Measurements from ENCODE around the gene NENF.

Gene NENF

DNA sequence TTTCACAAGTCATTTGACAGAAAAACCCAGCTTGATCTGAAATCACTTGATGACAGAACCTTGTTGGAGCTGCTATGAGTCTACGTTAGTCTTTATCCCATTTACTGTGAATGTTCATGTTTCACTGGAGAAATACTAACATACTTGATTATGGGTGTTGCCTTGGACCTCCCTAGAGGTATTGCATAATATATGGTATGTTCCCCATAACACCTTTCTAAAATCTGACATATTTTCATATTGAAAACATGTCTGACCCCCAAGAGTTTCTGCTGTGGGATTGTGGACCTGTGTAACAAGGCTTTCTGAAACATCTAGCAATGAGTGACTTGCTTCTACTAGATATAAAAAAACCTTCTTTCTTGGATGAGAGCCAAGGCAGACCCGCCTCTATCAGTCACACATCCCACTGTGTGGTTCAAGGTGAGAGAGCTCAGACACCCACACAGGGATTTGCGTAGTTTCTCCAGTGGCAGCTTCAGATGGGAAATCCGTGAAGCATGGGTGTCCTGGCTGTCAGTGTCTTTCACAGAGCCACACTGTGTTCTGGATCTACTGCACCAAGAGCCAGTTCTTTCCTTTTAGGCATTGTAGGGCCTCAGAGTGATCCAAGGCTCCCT lies 4.6 kb downstream of the NENF start:
- Histone ChIP-seq H3K9me2 (replicated peaks; ENCODE audit: low read depth, low read length) (no peaks in the 10 kb centered on the region), H2AFZ (ENCODE audit: low read length) (no peak overlapping the region), H3K9ac (ENCODE audit: low read depth, low read length, poor library complexity, severe bottlenecking) (no peak overlapping the region), H3K4me2 (ENCODE audit: low read depth, low read length, poor library complexity, severe bottlenecking) (no peak overlapping the region), H3F3A (ENCODE audit: low read depth) (no peaks in the 10 kb centered on the region), H3K27me3 (ENCODE audit: insufficient read depth, low read length, poor library complexity, severe bottlenecking) (no peaks in the 10 kb centered on the region), H3K79me2 (ENCODE audit: insufficient read depth, low read length) (no peaks in the 10 kb centered on the region), H3K4me3 (ENCODE audit: low read length, poor library complexity, severe bottlenecking) (no peak overlapping the region), H3K36me3 (ENCODE audit: insufficient read depth, low read length) (no peaks in the 10 kb centered on the region), H3K4me1 (ENCODE audit: insufficient read depth, low read length, poor library complexity, severe bottlenecking) (peaks cover 16% of the 10 kb centered on the region), H3K9me3 (ENCODE audit: insufficient read depth, low read depth, low read length) (no peaks in the 10 kb centered on the region), H4K20me1 (ENCODE audit: insufficient read depth, low read length, poor library complexity, severe bottlenecking) (no peaks in the 10 kb centered on the region)
- TF ChIP-seq, protein P1, sequence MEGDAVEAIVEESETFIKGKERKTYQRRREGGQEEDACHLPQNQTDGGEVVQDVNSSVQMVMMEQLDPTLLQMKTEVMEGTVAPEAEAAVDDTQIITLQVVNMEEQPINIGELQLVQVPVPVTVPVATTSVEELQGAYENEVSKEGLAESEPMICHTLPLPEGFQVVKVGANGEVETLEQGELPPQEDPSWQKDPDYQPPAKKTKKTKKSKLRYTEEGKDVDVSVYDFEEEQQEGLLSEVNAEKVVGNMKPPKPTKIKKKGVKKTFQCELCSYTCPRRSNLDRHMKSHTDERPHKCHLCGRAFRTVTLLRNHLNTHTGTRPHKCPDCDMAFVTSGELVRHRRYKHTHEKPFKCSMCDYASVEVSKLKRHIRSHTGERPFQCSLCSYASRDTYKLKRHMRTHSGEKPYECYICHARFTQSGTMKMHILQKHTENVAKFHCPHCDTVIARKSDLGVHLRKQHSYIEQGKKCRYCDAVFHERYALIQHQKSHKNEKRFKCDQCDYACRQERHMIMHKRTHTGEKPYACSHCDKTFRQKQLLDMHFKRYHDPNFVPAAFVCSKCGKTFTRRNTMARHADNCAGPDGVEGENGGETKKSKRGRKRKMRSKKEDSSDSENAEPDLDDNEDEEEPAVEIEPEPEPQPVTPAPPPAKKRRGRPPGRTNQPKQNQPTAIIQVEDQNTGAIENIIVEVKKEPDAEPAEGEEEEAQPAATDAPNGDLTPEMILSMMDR (conservative IDR thresholded peaks at IDR 0.05; ENCODE audit: low read length), result no peak
- TF ChIP-seq EZH2phosphoT487 (IDR thresholded peaks at IDR 0.05; ENCODE audit: borderline replicate concordance), result no peak

GRCh38 chr1:212438831-212439237 lies 6.1 kb downstream of the NENF start:
- H3K27me3 ChIP-seq (ENCODE audit: insufficient read depth, low read length, poor library complexity, severe bottlenecking), result no peaks in the 10 kb centered on the region
- no peaks in the 10 kb centered on the region for H3K9me3 ChIP-seq (ENCODE audit: insufficient read depth, low read depth, low read length)
- no peaks in the 10 kb centered on the region for H3K9me2 ChIP-seq (replicated peaks; ENCODE audit: low read depth, low read length)
- H3F3A ChIP-seq (ENCODE audit: low read depth), result no peaks in the 10 kb centered on the region
- no peaks in the 10 kb centered on the region for H3K79me2 ChIP-seq (ENCODE audit: insufficient read depth, low read length)
- no peak overlapping the region for H3K4me2 ChIP-seq (ENCODE audit: low read depth, low read length, poor library complexity, severe bottlenecking)
- TF ChIP-seq, protein P1 (conservative IDR thresholded peaks at IDR 0.05; ENCODE audit: low read length), result no peak
- TF ChIP-seq EZH2phosphoT487 (IDR thresholded peaks at IDR 0.05; ENCODE audit: borderline replicate concordance), result no peak
- H3K4me1 ChIP-seq (ENCODE audit: insufficient read depth, low read length, poor library complexity, severe bottlenecking), result peaks cover 5% of the 10 kb centered on the region
- H3K4me3 ChIP-seq (ENCODE audit: low read length, poor library complexity, severe bottlenecking), result no peak overlapping the region
- H3K36me3 ChIP-seq (ENCODE audit: insufficient read depth, low read length), result no peaks in the 10 kb centered on the region
- no peak overlapping the region for H2AFZ ChIP-seq (ENCODE audit: low read length)
- no peak overlapping the region for H3K9ac ChIP-seq (ENCODE audit: low read depth, low read length, poor library complexity, severe bottlenecking)
- no peaks in the 10 kb centered on the region for H4K20me1 ChIP-seq (ENCODE audit: insufficient read depth, low read length, poor library complexity, severe bottlenecking)

DNA sequence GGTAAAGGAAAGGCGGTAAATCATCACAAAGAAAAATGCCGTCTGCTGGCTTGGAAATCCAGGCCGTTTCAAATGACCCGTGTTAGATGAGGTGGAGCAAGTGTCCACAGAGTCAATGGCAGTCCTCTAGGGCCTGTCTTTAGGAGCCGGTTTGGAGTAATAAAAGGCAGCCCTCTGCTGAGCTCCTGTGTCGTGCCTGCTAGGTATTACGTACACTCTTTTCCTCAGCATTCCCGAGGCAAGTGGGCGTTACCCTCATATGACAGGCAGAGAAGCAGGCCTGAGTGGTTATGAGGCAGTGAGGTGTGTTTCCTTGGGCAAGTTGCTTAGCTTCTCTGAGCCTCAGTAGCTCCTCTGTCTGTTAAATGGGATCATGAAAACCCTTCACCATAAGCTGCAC lies 7.7 kb downstream of the NENF start:
- Histone ChIP-seq H3K9ac (ENCODE audit: low read depth, low read length, poor library complexity, severe bottlenecking) (no peak overlapping the region), H3K4me2 (ENCODE audit: low read depth, low read length, poor library complexity, severe bottlenecking) (no peak overlapping the region), H3K9me2 (replicated peaks; ENCODE audit: low read depth, low read length) (no peaks in the 10 kb centered on the region), H3K27me3 (ENCODE audit: insufficient read depth, low read length, poor library complexity, severe bottlenecking) (no peaks in the 10 kb centered on the region), H3K36me3 (ENCODE audit: insufficient read depth, low read length) (no peaks in the 10 kb centered on the region), H3K4me1 (ENCODE audit: insufficient read depth, low read length, poor library complexity, severe bottlenecking) (peaks cover 5% of the 10 kb centered on the region), H3K79me2 (ENCODE audit: insufficient read depth, low read length) (no peaks in the 10 kb centered on the region), H3K4me3 (ENCODE audit: low read length, poor library complexity, severe bottlenecking) (no peak overlapping the region), H2AFZ (ENCODE audit: low read length) (no peak overlapping the region), H4K20me1 (ENCODE audit: insufficient read depth, low read length, poor library complexity, severe bottlenecking) (no peaks in the 10 kb centered on the region), H3F3A (ENCODE audit: low read depth) (no peaks in the 10 kb centered on the region), H3K9me3 (ENCODE audit: insufficient read depth, low read depth, low read length) (no peaks in the 10 kb centered on the region)
- TF ChIP-seq EZH2phosphoT487 (IDR thresholded peaks at IDR 0.05; ENCODE audit: borderline replicate concordance), result no peak
- TF ChIP-seq, protein P1 (conservative IDR thresholded peaks at IDR 0.05; ENCODE audit: low read length), result no peak
